Endometrial microvascular endothelial cells (primary cell): ENCODE measurements around the gene SNX5. TPM values are rescaled to one million over a fixed set of nuclear protein-coding genes. Genes with fewer than 3 reads are reported as not detected.

Experiments
- in situ Hi-C: cut with HindIII; loops from 2 replicates; pipeline ENCODE4 v1.10.0; 2017; ENCODE audit warnings: low sequenced_read_pairs, low pct_unique_long_range_greater_than_20kb; ENCODE audit errors: inconsistent ontology term
- total RNA-seq: library from RNA; depleted of rRNA; stranded (reverse); fragments of >200 nt; gene quantifications from one replicate; pipeline ENCODE4 v1.2.3, GENCODE V29; 2015; ENCODE audit errors: inconsistent ontology term

The SNX5 gene
- total RNA-seq, 1 donor from 2014 or later, result 84.6 TPM

DNA sequence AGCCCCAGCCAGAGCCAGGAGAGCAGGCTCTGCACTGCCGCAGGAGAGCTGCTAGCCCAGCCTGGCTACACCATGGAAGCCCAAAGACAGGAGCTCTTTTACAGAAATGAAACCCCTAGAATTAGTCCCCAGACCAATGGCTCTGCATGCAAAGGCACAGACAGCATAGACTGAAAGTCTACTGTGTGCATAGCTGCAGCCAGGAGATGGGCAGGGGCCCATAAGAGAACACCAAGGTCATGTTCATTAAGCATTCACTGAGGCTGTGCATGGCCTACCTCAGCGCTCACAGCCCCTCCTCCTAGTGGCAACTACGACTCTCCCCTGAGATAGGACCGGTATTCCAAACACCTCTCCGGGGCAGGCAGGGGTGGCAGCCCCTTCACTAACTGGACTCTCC lies 34.9 kb downstream of the SNX5 start:
- in situ Hi-C loops, result no loop called here

- in situ Hi-C loops, result no loop called here
Measured at GRCh38 chr20:17933121-17933520, 35.5 kb downstream of the SNX5 start.

GRCh38 chr20:17932396-17932795 lies 36.2 kb downstream of the SNX5 start:
- in situ Hi-C loops, result no loop called here

DNA sequence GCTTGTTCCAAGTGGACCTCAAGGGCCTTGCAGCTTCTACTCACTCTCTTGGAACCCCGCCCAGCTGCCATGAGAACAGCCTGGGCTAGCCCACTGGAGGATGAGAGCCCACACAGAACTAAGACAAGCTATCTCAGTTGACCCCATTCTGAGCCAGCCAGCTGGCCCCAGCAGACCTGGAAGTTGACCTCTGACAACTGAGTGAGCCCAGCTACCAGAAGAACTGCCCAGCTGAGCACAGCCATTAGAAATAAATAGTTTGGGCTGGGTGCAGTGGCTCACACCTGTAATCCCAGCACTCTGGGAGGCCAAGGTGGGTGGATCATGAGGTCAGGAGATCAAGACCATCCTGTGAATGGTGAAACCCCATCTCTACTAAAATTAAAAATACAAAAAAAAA lies 37.1 kb downstream of the SNX5 start:
- in situ Hi-C loops, result no loop called here

DNA sequence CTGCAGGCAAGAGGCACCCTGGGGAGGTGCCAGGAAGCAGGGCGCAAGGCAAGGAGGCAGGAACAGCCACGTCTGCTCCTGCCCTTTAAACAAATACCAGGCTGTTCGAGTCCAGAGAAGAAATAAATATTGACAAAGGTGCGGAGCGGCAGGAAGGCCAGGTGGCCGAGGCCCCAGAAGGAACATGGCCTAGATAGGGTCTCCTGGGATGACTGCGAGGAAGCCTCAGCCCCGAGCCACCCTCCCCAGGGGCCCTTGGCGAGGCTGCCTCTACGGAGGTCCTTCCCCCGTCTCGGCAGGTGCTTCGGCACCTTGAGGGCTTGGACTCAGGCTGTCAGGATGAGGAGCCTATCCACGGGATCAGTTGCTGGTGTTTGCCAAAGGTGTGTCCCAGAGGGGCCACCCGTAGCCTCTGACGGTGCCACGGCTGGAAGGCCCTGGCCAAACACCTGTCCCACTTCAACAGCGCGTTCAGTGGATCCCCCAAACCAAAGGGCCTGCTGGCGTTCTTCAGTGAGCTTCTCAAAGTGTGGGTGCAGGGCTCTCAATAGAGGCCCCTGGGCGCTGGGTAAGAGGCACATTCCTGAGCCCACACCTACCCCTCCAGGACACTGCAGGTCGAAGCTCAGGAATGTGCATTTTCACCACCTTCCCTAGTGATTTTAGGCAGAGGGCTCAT lies 39.8 kb downstream of the SNX5 start:
- in situ Hi-C loops, result no loop called here

DNA sequence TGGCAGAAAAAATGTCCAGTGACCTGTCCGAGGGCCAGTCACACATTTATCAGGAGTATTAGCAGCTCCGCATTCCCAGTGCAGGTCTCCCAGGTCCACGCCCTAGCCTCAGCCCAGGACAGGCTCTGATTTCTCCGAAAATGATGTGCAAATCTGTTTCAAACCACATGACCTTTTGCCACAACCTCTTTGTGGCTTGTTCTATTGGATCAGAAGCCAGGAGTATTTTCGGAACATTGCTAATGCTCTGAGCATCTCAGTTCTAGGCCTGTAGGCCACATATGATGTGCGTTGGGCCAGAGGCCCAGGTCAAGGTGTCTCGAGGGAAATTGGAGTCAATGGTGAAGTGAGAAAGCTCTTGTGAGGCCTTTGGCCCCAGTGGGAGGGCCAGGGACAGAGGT lies 40.4 kb downstream of the SNX5 start:
- in situ Hi-C loops, result no loop called here

DNA sequence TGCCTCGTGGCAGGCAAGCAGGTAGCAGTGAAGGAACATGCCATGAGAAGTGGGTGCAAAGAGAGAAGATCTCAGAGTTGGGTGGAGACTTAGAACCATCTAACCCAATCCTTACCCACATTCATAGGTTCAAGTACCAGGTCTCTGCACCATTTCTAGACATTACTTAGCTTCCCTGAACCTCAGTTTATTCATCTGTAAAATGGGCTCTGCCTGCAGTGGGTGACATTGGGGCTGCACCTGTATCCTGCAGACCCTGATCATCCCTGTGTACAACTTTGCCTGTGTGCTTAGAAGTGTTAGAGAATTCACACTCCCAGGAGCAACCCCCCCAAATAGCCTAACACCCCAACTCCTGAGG lies 42.7 kb downstream of the SNX5 start:
- in situ Hi-C loops, result no loop called here

DNA sequence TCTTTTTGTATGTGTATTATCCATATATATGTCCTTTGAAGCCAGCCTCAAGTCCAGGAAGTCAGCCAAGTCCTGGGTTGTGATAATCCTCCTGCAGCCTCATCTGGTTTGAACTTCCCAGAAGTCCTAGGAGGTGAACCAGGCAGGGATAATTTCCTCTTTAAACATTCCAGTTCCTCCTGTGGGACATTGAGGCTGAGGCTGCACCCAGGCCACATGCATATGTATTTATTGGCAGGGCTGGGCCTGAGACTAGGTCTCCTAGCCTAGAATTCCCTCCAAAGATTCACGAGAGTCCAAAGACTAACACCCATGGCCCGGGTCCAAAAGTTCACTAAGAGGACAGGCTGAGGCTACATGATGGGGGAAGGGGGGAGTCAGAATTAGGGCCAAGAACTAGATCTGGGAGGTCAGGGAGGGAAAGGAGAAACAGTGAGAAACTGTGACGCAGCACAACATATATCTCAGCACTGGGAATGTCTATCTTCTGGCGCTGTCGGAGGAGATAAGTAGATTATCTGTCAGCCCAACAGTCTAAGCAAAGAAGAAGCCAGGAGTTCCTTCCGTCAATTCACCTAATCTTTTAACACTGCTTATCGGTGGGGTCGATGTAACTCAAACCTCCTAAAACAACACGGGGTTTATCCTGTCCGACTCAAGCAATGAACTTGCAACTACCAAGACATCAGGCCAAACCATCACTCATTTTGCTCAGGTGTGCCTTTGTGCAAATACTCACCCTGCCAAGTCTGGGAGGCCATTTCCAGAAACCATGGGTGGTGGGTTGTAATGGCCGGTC lies 43.3 kb downstream of the SNX5 start:
- in situ Hi-C loops, result no loop called here

DNA sequence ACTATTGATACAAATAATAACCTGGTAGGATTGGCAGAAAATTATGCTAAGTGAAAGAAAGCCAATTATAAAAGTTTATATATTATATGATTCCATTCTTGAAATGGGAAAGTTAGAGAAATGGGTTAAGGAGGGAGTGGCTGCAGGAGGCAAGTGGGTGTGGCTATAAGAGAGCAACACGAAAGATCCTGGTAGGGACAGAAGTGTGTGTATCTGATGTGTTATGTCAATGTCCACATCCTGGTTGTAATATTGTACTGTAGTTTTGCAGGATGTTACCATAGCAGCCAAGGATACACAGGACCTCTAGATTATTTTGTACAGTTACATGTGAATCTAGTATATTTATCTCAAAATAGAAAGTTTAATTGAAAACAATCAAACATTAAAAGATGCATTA lies 46.8 kb downstream of the SNX5 start:
- in situ Hi-C loops, result no loop called here

DNA sequence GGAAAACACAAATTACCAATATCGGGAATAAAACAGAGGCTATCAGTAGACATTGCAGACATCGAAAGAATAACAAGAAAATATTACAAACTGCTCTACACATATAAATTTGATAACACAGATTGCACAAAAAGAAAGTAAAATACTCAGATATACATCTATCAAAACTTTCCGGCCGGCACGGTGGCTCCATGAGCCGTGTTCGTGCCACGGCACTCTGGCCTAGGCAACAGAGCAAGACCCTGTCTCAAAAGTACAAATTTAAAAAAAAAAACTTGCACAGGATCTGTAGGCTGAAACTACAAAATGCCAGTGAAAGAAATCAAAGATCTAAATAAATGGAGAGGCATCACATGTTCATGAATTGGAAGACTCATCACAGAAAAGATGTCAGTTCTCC lies 49.4 kb downstream of the SNX5 start:
- in situ Hi-C loops, result no loop called here

- in situ Hi-C loops, result no loop called here
Measured at GRCh38 chr20:17917832-17918618, 50.6 kb downstream of the SNX5 start.

DNA sequence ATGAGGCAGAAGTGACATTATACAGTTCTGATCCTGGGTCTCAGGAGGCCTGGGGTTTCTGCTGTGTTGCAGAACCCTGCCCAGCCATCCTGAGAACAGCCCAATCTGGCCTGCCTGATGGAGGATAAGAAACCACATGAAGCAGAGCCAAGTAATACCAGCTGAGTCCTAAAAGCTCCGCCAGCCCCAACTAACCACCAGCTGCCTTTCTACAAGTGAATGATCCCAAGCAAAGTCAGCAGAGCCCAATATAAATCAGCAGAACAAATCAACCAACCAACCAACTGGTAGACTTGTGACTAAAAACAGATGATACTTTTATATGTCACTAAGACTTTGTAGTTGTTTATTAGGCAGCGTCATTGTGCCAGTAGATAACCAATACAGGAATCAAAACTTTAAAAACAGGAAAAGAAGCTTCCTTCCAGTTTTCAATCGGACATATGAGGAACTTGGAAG lies 52.1 kb downstream of the SNX5 start:
- in situ Hi-C loops, result no loop called here

GRCh38 chr20:17914957-17915356 lies 53.6 kb downstream of the SNX5 start:
- in situ Hi-C loops, result no loop called here

- in situ Hi-C loops, result no loop called here
Measured at GRCh38 chr20:17912916-17913315, 55.7 kb downstream of the SNX5 start.

- in situ Hi-C loops, result no loop called here
Measured at GRCh38 chr20:17911927-17912326, 56.7 kb downstream of the SNX5 start.

DNA sequence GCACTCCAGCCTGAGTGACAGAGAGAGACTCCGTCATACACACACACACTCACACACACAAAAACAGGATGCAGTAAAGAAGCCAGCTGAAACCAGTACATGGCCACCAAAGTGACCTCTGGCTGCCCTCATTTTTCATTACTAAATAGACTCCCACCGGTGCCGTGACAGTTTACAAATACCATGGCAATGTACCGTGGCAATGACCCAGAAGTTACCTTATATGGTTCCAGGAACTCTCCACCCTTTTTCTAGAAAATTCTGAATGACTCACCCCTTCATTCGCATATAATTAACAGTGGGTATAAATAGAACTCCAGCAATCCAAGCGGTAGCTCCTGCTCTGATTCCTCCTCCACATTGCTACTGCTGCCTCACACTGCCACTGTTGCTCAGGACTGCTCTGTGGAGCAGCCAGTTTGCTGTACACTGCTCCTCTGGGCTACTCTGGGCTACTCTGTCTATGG lies 57.7 kb downstream of the SNX5 start:
- in situ Hi-C loops, result no loop called here

DNA sequence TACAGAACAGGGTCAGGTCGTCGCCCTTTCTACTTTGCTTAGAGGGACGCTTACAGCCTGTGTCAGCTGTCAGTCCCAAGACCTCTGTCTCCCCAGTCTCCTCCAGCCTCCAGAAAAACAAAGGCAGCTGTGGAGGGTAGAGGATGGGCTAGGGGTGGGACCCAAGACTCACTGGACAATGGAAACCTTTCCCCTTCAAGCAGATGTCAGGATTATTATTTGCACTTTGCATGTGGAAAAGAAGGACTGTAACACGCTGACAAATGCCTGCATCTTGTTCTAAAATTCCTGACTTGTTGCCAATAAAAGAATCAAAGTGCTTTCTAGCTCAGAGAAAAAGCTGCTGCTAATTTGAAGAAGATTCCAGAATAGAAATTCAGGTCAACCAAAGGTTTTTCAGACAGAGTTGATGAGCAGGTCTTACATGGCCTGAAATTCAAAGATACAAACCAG lies 58.7 kb downstream of the SNX5 start:
- in situ Hi-C loops, result no loop called here

DNA sequence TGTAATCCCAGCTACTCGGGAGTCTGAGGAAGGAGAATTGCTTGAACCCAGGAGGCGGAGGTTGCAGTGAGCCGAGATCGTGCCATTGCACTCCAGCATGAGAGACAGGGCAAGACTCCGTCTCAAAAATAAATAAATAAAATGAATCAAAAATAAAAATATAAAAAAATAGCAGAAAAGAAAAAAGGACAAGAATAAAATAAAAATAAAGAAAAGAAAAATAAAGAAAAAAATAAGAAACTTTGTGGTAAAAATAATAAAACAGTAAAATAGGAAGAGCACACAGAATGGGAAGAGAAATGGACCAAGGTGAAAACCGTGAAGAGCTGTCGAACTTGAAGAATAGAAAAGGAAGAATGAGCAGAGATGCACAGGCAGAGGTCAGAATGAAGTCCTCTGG lies 63.0 kb downstream of the SNX5 start:
- in situ Hi-C loops, result no loop called here

DNA sequence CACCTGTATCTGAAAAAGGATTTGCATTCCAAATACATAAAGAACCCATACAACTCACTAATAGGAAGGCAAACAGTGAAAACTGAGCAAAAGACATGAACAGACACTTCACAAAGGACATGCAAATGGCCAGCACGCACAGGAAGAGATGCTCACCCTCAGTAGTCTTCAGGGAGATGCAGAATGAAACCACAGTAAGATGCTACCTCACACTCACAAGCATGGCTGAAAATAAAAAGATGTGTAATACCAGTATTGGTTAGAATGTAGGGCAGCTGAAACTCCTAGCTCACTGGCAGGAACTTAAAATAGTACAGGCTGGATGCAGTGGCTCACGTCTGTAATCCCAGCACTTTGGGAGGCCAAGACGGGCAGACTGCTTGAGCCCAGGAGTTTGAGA lies 64.6 kb downstream of the SNX5 start:
- in situ Hi-C loops, result no loop called here
